ENCODE measurements around the gene CHID1.

Gene CHID1

DNA sequence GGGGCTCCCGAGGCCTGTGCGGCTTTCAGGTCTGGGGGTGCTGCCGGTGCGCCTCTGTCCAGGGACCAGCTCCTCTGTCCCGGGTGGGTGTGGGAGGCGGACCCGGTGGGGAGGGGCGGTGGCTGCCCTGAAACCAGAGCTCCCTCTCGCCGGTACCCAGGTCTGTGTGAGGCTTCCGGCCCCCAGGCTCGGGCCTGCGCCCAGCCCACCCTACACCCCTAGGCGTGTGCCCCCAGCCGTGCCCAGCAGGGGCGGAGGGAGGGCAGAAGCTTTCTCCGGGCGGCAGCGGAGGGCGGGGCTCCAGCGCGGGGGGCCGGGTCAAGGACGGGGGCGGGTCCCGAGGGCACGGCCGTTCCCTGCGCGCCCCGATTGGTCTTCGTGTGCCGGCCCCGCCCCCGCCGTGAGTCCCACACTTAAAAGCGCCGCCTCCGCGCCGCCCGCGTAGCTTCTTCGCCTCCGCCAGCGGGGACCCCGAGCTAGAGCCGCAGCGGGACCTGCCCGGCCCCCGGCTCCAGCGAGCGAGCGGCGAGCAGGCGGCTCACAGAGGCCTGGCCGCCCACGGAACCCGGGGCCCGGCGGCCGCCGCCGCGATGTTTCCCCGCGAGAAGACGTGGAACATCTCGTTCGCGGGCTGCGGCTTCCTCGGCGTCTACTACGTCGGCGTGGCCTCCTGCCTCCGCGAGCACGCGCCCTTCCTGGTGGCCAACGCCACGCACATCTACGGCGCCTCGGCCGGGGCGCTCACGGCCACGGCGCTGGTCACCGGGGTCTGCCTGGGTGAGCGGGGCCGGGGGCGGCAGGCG is 91.3 kb downstream of the CHID1 start:
- DNase-seq, result peak; percentile 93 to 94

GRCh38 chr11:818396-819128 is 92.0 kb downstream of the CHID1 start, which contains the start of gene PNPLA2:
TSS of gene PNPLA2 (plus strand) at chr11:818914. CDS start at chr11:819719, 805 bp downstream.
- no peak for DNase-seq
